Keratinocyte (primary cell): ENCODE measurements around the gene SWSAP1.

Experiments
- EZH2 ChIP-seq: IDR thresholded peaks from one replicate; pipeline ENCODE4 v1.6.1; 2012; ENCODE audit warnings: inconsistent platforms, mild to moderate bottlenecking, low read length, moderate library complexity
- TF ChIP-seq, protein P1 (sequence below), 3 experiments: IDR thresholded peaks in 1 of 3; conservative IDR thresholded peaks in 1 of 3; optimal IDR thresholded peaks in 1 of 3; 2 replicates in 2 of 3; 3 replicates in 1 of 3; pipeline versions ENCODE3 to v1.5.1; 2011; ENCODE audit warnings: low read length in 3 of 3, mild to moderate bottlenecking in 3 of 3, moderate library complexity in 2 of 3, control low read depth in 1 of 3, inconsistent platforms in 1 of 3; ENCODE audit not compliant: insufficient read depth in 2 of 3; ENCODE audit errors: extremely low read depth in 1 of 3

DNA sequence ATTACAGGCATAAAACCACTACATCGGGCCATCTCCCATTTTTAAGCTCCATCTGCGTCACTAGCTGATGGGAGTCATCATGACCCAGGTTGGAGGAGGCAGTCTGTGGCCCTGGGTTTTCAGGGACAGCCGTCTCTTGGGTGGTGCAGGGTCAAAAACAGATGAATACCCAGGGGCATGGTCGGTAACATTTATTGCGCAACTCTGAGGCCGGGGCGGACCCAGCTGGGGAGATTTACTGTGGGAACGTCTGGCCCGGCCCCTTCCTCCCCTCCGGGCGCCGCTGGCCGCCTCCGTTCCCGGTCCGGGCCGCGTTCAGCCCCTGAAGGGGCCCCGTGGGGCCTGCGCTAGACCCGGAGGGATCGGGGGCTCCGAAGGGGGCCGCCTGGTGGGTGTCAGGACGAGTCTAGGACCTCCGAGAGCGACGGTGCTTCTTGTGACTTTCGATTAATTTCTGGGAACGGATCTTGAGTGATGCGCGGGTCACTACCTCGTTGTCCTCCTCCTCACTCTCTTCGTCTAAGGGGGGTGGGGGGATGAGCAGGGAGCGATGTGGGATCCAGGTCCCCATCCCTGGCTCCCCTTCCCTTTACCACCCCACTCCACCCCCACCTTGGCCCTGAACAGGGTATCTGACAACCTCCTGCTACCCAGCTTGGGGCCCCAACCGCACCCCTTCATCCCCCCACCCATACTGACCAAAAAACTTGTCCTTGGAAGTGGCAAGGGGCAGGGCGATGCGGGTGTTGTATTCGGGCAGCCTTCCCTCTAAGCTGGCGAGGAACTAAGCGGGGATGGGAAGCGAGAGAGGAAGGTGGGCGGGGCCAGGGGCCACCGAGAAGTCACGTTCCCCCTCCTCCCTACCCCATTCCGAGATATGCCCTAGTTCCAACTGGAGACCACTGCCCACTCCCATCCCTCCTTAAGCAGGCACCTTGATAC lies 46.2 kb downstream of the SWSAP1 start:
- TF ChIP-seq, protein P1, sequence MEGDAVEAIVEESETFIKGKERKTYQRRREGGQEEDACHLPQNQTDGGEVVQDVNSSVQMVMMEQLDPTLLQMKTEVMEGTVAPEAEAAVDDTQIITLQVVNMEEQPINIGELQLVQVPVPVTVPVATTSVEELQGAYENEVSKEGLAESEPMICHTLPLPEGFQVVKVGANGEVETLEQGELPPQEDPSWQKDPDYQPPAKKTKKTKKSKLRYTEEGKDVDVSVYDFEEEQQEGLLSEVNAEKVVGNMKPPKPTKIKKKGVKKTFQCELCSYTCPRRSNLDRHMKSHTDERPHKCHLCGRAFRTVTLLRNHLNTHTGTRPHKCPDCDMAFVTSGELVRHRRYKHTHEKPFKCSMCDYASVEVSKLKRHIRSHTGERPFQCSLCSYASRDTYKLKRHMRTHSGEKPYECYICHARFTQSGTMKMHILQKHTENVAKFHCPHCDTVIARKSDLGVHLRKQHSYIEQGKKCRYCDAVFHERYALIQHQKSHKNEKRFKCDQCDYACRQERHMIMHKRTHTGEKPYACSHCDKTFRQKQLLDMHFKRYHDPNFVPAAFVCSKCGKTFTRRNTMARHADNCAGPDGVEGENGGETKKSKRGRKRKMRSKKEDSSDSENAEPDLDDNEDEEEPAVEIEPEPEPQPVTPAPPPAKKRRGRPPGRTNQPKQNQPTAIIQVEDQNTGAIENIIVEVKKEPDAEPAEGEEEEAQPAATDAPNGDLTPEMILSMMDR (optimal IDR thresholded peaks at IDR 0.05 in 1 of 3, IDR thresholded peaks at IDR 0.05 in 1 of 3, conservative IDR thresholded peaks at IDR 0.05 in 1 of 3; ENCODE audit: extremely low read depth in 1 of 3, insufficient read depth in 2 of 3, low read length in 3 of 3) = no peak
- peak; percentile 38 for TF ChIP-seq EZH2
